COLO668 (cell line): ENCODE data around the gene HERPUD2.
A peak's percentile ranks its signal among the peaks of the same experiment; 100 is the strongest.
"Not testable (repeated sequence)": the region's sequence is repeated elsewhere in the genome, so short reads cannot be mapped to it uniquely, and the experiment has no call there.

Source experiments
- DNase-seq: peaks from one replicate; lab custom pipeline; 2025; ENCODE audit not compliant: unreplicated experiment; lab: John Stamatoyannopoulos, UW

HERPUD2 gene

GRCh38 chr7:35714862-35715261 is 19.9 kb upstream of the HERPUD2 start:
- DNase-seq: no peak

GRCh38 chr7:35714407-35714806 is 19.5 kb upstream of the HERPUD2 start:
- DNase-seq: no peak

DNA sequence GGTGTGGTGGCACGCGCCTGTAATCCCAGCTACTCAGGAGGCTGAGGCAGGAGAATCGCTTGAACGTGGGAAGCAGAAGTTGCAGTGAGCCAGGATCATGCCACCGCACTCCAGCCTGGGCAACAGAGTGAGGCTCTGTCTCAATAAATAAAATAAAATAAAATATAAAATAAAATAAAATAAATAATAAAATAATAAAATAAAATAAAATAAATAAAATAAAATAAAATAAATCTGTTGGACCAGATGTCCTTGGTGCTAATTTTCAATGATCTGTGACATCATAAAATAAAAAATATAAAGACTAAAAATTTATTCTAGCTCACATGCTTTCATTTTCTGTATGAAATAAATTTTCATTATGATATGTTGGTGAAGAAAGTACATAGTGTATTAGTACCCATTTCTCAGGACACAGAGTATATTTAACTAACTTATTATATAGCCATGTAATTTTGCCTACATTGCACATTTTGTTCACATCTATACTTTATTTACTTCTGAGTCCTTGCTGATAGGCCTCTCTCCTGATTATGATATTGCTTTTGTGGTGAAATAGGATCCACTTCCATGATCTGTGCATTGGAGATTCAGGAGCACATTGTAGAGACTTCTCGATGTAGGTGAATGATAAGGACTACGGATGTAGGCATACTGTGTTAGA is 17.8 kb upstream of the HERPUD2 start:
- no peak for DNase-seq

- no peak for DNase-seq
Measured at GRCh38 chr7:35707422-35707821, 12.5 kb upstream of the HERPUD2 start.

DNA sequence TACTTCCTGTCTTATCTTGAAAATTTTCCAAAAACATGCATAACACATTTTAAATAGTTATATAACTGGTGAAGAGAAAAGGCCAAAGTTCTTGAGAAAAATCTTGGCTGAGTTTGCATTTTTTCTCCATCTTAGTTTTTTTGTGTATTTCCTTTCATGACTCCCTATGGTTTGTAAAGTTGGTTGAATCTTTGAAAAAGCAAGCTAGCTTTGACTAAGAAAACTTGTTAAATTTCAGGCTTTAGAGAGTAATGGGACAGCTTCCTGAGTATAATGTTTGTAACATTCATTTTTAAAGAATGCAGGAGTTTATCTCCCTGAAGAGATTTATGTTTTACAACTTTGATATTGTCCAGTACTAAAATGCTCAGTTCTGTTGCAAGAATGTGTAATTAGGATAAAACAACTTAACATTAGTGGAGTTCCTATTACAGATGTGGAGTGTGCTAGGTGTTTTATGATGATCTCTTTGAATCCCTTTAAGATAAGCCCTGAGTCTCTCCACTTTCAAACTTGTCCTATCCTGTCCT is 11.1 kb upstream of the HERPUD2 start:
- no peak for DNase-seq

- no peak for DNase-seq
Measured at GRCh38 chr7:35704261-35704660, 9.3 kb upstream of the HERPUD2 start.

- no peak for DNase-seq
Measured at GRCh38 chr7:35702541-35702940, 7.6 kb upstream of the HERPUD2 start.

GRCh38 chr7:35701287-35701900 is 6.5 kb upstream of the HERPUD2 start:
- DNase-seq: no peak

DNA sequence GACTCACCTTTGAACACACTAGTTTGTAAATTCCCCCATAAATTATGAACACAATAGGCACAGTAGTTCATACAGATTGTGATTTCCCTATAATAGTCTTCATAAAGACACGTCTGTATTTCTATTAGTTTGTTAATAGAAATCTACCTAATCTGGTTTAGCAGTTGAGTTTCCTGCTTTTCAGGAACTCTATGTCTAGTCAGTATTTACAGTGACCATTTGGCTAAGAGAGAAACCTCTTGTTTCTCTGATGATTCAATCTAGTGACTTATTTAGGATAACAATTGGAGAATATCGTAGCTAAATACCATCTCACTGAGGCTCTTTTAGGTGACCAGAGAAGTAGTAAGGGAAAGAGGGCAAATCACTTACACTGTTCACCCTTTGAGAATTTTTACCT is 5.9 kb upstream of the HERPUD2 start:
- no peak for DNase-seq

DNA sequence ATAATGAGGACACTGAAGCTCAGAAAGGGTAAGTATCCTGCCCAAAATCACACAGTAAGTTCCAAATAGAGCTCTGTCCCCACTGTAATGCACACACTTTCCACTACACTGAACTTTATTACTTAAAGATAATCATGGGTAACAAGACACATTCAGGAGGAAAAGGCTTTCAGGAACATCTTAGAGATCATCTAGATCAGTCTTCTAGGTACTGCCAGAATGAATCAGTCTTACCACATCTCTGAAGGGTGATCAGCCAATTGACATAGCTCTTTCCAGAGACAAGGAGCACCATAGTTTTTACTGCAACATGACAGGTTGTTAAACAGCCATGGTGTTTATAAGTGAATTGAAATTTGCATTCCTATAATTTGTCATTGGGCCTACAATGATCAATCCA is 5.4 kb upstream of the HERPUD2 start:
- no peak for DNase-seq

GRCh38 chr7:35699796-35700305 is 4.9 kb upstream of the HERPUD2 start:
- no peak for DNase-seq

- DNase-seq: not testable (repeated sequence)
Measured at GRCh38 chr7:35698382-35698781, 3.4 kb upstream of the HERPUD2 start.

- no peak for DNase-seq
Measured at GRCh38 chr7:35697414-35698175, 2.7 kb upstream of the HERPUD2 start.

DNA sequence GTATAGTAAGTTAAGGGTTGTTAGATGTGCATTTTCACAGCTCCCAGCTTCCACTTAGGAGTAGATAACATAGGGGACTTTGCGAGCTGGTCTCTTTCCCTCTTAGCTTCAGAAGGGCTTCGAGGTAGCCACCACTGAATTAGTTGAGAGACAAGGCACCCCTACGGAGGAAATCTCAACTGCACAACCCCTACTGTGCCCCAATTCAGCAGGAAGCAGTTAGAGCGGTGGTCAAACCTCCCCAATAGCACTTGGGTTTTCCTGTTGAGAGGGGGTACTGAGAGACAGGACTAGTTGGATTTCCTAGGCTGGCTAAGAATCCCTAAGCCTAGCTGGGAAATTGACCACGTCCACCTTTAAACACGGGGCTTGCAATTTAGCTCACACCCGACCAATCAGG is 1.1 kb upstream of the HERPUD2 start:
- no peak for DNase-seq

- no peak for DNase-seq
Measured at GRCh38 chr7:35695473-35695850, 527 bp upstream of the HERPUD2 start.

GRCh38 chr7:35694161-35694783 is 663 bp downstream of the HERPUD2 start:
- DNase-seq: peak; percentile 67

- peak; percentile 33 for DNase-seq
Measured at GRCh38 chr7:35691827-35692307, 3.1 kb downstream of the HERPUD2 start.

GRCh38 chr7:35691366-35691765 is 3.6 kb downstream of the HERPUD2 start:
- DNase-seq: no peak

DNA sequence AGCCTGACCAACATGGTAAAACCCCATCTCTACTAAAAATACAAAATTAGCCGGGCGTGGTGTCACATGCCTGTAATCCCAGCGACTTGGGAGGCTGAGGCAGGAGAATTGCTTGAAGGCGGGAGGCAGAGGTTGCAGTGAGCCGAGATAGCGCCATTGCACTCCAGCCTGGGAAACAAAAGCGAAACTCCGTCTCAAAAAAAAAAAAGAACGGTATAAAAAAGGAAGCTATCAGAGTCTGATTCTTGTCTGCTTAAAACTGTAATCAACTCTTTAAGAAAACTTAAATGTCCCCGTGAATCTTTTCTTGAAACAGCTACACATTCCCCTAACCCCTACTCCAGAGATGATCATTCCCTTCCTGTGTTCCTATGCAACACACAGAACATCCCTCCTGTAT is 4.3 kb downstream of the HERPUD2 start:
- DNase-seq: not testable (repeated sequence)

- DNase-seq: no peak
Measured at GRCh38 chr7:35685781-35686180, 9.2 kb downstream of the HERPUD2 start.
